ENCODE data around the gene ZNF444. TPM values are rescaled to one million over a fixed set of nuclear protein-coding genes. Genes with fewer than 3 reads are reported as not detected.

The ZNF444 gene
- total RNA-seq, 1 donor from 2014 or later = 33.1 TPM

- peaks cover 9% of the 10 kb centered on the region for H3K4me1 Mint-ChIP-seq (ENCODE audit: low read depth)
- H3K4me3 Mint-ChIP-seq (ENCODE audit: unreplicated experiment) = no peak overlapping the region
- no peak for DNase-seq (ENCODE audit: low spot score)
- H3K36me3 Mint-ChIP-seq (ENCODE audit: low read depth) = peaks cover 12% of the 10 kb centered on the region
- H3K9me3 Mint-ChIP-seq (ENCODE audit: low read depth) = no peaks in the 10 kb centered on the region
- no peak overlapping the region for H3K27ac Mint-ChIP-seq (ENCODE audit: unreplicated experiment)
- H3K27me3 Mint-ChIP-seq (ENCODE audit: low read depth) = no peaks in the 10 kb centered on the region
- TF ChIP-seq, protein P1, sequence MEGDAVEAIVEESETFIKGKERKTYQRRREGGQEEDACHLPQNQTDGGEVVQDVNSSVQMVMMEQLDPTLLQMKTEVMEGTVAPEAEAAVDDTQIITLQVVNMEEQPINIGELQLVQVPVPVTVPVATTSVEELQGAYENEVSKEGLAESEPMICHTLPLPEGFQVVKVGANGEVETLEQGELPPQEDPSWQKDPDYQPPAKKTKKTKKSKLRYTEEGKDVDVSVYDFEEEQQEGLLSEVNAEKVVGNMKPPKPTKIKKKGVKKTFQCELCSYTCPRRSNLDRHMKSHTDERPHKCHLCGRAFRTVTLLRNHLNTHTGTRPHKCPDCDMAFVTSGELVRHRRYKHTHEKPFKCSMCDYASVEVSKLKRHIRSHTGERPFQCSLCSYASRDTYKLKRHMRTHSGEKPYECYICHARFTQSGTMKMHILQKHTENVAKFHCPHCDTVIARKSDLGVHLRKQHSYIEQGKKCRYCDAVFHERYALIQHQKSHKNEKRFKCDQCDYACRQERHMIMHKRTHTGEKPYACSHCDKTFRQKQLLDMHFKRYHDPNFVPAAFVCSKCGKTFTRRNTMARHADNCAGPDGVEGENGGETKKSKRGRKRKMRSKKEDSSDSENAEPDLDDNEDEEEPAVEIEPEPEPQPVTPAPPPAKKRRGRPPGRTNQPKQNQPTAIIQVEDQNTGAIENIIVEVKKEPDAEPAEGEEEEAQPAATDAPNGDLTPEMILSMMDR (IDR thresholded peaks at IDR 0.05) = no peak
Observed at GRCh38 chr19:56149656-56150038, 8.6 kb downstream of the ZNF444 start.

DNA sequence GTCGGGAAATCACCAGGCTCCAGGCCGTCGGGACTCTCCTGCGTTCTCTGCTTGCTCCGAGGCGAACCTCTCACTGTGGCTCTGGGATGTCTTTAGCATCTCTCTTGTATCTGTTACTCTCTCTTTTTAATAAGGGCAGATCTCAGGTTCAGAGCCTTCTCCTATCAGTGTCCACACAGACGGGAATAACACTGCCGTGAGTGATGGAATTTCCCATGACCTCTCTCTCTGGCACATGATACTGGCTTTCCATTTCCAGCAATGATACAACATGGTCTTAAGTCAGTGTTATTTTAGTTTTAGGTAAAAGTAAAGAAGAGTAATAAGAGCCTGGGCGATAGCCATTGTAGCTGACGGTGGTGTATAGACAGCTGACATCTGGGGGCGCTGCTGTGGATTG lies 9.3 kb downstream of the ZNF444 start:
- H3K4me3 Mint-ChIP-seq (ENCODE audit: unreplicated experiment) = no peak overlapping the region
- no peaks in the 10 kb centered on the region for H3K9me3 Mint-ChIP-seq (ENCODE audit: low read depth)
- DNase-seq (ENCODE audit: low spot score) = no peak

DNA sequence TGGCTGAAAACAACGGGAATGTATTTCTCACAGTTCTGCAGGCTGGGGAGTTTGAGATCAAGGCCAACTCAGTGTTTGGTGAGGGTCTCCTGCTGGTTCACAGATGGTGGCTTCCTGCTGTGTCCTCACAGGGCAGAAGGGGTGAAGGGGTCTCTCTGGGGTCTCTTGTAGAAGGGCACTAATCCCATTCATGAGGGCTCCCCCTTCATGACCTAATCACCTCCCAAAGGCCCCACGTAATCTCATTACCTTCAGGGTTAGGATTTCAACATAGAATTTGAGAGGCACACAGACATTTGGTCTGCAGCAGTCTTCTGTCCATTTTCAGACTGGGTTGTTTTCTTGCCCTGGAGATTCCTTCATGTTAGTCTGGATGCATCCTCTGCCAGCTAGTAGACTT lies 11.6 kb downstream of the ZNF444 start:
- no peaks in the 10 kb centered on the region for H3K9me3 Mint-ChIP-seq (ENCODE audit: low read depth)
- H3K4me3 Mint-ChIP-seq (ENCODE audit: unreplicated experiment) = no peak overlapping the region
- H3K4me1 Mint-ChIP-seq (ENCODE audit: low read depth) = peaks cover 9% of the 10 kb centered on the region
- TF ChIP-seq, protein P1 (IDR thresholded peaks at IDR 0.05) = no peak
- DNase-seq (ENCODE audit: low spot score) = no peak
- H3K27me3 Mint-ChIP-seq (ENCODE audit: low read depth) = no peaks in the 10 kb centered on the region
- H3K36me3 Mint-ChIP-seq (ENCODE audit: low read depth) = peaks cover 19% of the 10 kb centered on the region
- H3K27ac Mint-ChIP-seq (ENCODE audit: unreplicated experiment) = no peak overlapping the region

More for the DNA sequence above, 9.3 kb downstream of the ZNF444 start:
- TF ChIP-seq, protein P1 (IDR thresholded peaks at IDR 0.05) = no peak
- Mint-ChIP-seq H3K36me3 (ENCODE audit: low read depth) (peaks cover 14% of the 10 kb centered on the region), H3K27ac (ENCODE audit: unreplicated experiment) (peak overlapping the region; percentile 14), H3K27me3 (ENCODE audit: low read depth) (no peaks in the 10 kb centered on the region), H3K4me1 (ENCODE audit: low read depth) (peaks cover 9% of the 10 kb centered on the region)

DNA sequence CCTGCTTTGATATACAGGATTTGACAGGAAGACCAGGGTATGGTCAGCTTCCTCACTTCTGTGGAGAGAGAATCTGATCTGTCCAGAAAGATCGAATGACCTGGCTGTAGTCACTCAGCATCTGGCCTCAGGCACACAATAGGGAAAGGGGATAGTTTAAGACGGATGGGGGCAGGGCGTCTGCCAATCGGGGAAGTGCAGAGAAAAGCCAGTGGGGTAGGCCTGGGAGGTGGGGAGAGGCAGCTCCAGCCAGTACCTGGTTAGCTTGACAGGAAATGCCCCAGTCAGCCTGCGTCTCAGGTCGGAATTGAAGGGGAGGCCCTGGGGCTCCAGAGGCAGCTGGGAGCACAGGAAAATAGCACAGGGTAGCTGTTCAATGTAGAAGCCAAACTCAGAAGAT lies 12.4 kb downstream of the ZNF444 start:
- Mint-ChIP-seq H3K4me1 (ENCODE audit: low read depth) (peaks cover 9% of the 10 kb centered on the region), H3K4me3 (ENCODE audit: unreplicated experiment) (no peak overlapping the region), H3K9me3 (ENCODE audit: low read depth) (no peaks in the 10 kb centered on the region), H3K27ac (ENCODE audit: unreplicated experiment) (peak overlapping the region; percentile 60), H3K27me3 (ENCODE audit: low read depth) (no peaks in the 10 kb centered on the region), H3K36me3 (ENCODE audit: low read depth) (peaks cover 16% of the 10 kb centered on the region)
- TF ChIP-seq, protein P1 (IDR thresholded peaks at IDR 0.05) = no peak
- DNase-seq (ENCODE audit: low spot score) = no peak

- Mint-ChIP-seq H3K27me3 (ENCODE audit: low read depth) (no peaks in the 10 kb centered on the region), H3K4me3 (ENCODE audit: unreplicated experiment) (no peak overlapping the region), H3K4me1 (ENCODE audit: low read depth) (peaks cover 9% of the 10 kb centered on the region), H3K36me3 (ENCODE audit: low read depth) (peaks cover 18% of the 10 kb centered on the region), H3K27ac (ENCODE audit: unreplicated experiment) (no peak overlapping the region), H3K9me3 (ENCODE audit: low read depth) (no peaks in the 10 kb centered on the region)
- TF ChIP-seq, protein P1 (IDR thresholded peaks at IDR 0.05) = peak; percentile 53
- no peak for DNase-seq (ENCODE audit: low spot score)
Observed at GRCh38 chr19:56155124-56155687, 14.1 kb downstream of the ZNF444 start.

All from chondrocyte (in vitro differentiated cells).